Head of caudate nucleus (tissue), 42 donors: ENCODE results near the gene DAAM2.

Experiments
- DNase-seq, 42 donors: peaks; one replicate each; pipeline versions ENCODE4 v3.0.0 to v3.0.0-alpha.2; 2020 to 2021; ENCODE audit warnings: mixed read lengths in 7 of 42
- intact Hi-C: fragments of 100-400 bp; cut with DNase I; formaldehyde crosslinking; loops from one replicate; pipeline ENCODE4 v1.15.0; 2022

The DAAM2 gene

DNA sequence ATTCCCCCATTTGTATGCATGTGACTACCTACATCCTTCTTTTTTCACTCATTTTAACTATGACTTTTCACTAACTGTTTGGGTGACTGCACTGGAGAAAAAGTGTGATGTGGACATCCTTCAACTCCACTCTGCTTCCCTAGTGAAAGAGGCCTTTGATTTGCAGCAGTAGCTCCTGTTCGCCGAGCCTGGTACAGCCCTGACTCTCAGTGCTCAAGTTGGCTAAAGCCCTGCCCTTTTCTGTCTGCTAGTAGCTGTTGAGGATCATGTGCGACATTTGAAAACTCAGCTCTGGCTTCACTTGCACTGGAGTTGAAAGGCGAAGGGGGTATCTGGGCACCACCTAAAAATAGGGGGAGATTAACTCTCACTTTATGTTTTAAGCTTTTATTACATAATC lies 42.1 kb downstream of the DAAM2 start:
- peak in 40 of 42 donors; percentile 29 to 90 (median 69) for DNase-seq
- intact Hi-C loops, result no loop called here

DNA sequence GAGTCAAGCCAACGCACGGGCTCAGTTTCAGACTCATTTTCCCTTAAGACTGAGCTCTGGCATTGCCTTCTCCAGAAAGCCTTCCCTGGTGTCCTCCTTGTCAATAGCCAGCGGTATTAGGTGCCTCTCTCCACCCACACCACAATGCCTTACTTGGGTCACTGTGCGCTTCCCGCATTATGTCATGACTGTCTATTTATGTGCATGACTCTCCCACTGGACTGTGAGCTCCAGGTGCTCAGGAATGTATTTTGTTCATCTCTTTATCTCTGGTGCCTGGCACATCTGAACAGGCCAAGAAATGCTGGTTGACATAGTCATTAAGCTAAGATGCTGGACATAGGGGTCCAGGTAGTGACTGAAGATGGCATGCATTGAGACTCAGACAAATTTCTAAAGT lies 42.7 kb downstream of the DAAM2 start:
- intact Hi-C loops, result no loop called here
- no peak for DNase-seq

DNA sequence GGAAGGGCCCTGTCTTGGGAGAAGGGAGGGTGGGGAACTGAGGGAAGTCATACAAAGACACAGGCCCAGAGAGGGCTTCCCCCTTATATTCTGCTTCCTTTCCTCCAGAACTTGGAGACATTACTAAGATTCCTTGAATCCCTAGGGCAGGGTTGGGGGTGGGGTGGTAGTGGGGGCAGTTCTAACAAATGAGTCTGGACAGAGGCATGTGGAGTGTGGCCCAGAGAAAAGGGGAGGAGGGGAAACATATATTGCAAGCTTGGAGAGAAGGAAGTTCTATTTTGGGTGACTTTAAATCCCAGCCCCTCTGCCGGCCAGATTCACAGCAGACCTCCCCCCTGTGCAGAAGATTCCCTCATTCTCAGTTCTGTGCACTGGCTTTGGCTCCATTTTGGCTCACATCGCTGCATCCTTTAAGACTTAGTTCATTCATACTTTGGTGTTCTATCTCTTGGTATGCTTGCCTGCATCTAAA lies 43.7 kb downstream of the DAAM2 start:
- intact Hi-C loops, result no loop called here
- no peak for DNase-seq

DNA sequence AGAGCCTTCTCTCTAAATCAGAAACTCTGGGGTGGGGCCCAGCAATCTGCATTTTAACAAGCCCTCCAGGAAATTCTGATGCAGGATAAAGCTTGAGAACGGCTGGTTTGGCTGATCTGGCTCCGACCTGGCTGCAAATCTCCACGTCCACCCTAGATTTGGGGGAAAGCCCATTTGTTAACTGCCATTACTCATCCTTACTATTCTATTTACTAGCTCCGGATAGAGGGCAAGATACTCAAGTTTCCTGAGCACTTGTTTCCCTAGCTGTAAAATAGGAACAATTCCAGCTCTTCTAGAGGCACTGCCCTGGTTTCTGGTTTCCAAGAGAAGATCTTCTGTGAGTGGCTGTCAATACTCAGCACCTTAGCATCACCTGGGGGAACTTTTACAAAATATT lies 44.4 kb downstream of the DAAM2 start:
- intact Hi-C loops, result no loop called here
- no peak for DNase-seq

DNA sequence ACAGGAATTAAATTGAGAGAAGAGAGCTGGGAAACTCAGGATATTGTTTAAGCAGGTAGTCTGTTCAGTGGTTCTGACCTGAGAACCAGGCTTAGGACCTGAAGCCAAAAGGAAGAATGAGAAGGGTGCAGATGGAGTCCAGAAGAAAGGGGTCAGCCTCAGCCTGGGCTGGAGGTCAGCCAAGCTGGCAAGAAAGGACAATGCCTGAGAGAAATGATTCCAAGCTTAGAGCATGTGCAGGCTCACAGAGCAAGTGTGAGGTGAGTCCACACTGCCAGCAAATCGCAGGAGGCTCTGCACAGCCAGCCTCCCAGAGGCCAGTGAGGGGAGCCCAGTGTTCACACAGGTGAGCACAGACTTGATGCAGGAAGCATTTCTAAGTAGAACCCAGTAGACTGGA lies 47.3 kb downstream of the DAAM2 start:
- peak in 1 of 42 donors; percentile 45 for DNase-seq
- intact Hi-C loops, result no loop called here

DNA sequence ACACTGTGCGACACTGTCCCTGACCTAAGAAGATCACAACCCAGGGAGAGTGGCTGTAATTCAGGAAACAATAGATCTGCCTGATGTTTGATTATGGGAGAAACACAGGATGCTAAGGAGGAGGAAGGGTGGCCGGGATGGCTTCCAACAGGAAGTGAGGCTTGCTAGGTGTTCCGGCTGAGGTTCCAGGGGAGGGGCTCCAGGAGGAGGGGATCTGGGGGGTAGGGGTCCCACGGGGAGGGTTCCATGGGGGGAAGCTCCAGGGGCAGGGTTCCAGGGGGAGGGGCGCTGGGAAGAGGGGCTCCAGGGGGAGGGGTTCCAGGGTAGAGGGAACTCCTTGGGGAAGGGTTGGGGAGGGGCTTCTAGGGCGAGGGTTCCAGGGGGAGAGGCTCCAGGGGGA lies 48.6 kb downstream of the DAAM2 start:
- no peak for DNase-seq
- intact Hi-C loops, result no loop called here

DNA sequence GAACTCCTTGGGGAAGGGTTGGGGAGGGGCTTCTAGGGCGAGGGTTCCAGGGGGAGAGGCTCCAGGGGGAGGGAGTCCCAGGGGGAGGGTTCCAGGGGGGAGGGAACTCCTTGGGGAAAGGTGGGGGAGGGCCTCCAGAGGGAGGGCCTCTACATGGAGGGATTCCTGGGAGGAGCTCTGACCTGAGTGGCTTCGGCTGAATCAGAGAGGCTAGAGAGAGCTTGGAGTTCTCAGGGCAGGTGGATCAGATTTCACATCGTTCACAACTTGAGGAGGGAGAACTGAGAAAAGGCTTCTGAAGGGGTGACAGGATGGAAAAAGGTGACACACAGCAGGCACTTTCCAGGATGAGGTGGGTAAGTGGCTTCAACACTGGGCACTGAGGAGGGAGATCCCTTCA lies 49.1 kb downstream of the DAAM2 start:
- DNase-seq, result no peak
- intact Hi-C loops, result no loop called here

DNA sequence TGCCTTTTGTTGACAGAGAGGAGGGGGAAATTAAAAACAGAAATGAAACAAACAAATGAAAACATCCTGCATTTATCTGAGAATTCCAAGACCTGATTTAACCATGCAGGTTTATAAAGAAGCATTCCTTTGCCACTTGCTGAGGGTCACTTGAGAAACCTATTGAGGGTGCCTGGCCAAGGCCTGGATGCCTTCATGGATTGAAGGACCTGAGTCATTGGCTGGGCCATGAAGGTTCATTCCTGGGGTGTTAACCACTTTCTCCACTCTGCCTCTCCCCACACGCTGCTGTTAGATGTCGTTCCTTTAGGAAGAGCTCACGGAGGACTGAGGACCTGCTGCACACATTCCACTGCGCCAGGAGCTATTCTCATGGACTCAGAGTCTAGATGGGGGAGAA lies 49.7 kb downstream of the DAAM2 start:
- intact Hi-C loops, result no loop called here
- DNase-seq, result no peak

DNA sequence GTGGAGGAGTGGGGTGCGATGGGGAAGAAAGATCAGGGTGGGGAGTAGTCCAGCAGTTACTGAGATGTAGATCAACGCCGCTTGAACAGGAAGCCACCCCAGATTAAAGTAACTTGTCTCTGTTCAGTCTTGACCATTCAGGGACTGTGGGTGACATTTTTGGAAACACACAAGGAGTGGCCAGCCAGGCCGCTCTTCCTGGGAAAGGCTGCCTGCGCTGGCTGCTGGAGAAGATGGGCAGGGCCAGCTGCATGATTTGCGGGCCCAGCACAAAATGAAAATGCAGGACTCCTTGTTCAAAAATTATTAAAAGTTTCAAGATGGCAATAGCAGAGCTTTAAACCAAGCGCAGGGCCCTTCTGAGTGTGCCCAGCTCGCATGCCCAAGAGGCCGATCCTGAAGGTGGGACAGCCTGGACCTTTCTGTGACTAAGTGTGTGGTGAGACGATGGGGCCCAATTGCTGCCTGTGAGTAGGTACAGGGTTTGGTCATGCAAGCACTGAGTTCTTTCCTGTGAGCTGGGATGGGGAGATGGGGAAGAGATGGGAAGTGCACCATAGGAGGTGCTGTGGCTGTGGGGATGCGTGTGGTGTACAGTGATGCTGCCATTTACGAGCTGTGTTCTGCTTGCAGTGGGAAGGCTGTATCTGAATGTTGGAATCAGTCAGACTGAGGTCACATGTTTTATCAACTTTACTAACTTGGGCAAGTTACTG lies 51.3 kb downstream of the DAAM2 start:
- DNase-seq, result no peak
- intact Hi-C loops, result no loop called here

DNA sequence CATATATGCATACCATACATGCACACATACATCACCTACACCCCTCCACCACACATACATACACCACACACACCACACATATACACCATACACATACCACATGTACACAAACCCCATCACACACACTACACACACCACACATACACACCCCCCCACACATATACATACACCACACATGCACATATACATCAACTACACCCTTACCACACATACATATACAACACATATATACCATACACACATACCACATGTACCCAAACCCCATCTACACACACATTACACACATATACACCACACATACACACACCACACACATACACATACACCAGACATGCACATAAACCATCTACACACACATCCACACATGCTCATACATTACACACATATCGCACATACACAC lies 52.7 kb downstream of the DAAM2 start:
- no peak for DNase-seq
- intact Hi-C loops, result no loop called here

DNA sequence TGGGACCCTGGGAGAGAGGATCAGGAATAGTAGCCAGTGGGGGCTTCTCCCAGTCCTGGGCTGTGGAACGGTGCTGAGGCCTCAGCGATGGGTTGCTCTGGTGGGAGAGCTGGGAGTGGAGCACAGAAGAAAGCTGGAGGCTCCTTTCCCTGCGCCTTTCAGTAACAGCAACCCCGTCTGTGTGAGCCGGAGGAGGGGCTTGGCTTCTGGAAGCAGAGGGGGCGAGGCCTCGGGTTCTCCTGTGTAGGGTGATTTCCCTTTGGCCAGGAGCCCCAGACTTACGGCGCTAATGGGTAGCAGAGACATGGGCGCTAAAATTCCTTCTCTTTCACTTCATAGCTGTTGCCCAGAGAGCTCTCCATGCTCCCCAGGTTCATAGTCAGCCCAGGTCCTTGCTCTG lies 55.0 kb downstream of the DAAM2 start:
- DNase-seq, result peak in 15 of 42 donors; percentile 22 to 75 (median 38)
- intact Hi-C loops, result no loop called here

DNA sequence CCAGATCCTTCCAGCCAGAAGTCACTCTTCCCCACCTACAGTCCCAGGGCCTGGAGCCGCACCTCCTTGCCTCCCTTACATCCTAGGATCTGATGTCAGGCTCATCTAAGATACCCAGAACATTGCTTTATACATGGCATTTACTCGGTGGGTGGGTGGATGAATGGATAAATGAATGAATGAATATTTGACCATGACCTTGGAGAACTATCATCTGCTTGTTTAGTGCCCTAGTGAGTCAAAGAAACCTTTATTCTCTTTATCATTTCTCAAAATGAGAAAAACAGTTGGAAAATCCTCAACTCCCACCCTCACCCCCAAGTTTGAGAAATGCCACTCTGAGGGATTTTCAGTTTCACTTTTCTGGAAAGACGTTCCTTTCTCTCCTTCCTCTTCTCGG lies 56.0 kb downstream of the DAAM2 start:
- DNase-seq, result no peak
- intact Hi-C loops, result no loop called here

DNA sequence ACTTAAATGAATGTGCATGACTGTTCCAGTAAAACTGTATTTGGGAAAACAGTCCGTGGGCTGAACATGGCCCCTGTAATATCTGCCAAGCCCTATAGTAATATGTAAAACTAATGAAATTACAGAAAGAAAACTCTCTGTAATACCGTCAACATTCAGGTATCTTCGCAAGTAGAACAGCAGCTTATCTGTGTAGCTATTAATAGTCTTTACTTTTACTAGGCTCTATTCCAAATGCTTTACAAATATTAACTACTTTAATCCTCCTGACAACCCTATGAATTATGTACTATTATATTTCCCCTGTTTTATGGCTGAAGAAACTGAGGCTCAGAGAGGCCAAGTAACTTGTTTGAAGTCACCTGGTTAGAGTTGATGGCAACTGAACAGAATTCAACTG lies 57.1 kb downstream of the DAAM2 start:
- DNase-seq, result no peak
- intact Hi-C loops, result no loop called here

DNA sequence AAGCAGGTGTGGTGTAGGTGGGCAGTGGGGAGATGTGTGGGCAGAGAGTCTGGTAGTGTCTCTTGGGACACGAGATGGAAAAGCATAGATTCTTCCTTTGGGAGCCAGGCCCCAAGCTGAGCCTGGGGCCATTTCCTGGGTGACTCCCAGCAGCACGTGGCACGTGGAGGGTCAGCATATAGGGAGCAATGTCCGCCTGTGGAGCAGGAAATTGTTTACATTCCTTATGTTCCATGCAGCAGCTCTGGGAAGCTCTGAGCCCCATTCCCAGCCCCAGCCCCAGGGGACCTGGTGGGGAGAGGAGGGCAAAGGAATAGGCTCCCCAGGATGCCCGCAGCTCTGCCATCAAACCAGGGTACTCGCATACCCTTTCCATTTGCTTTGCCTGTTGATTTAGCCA lies 57.6 kb downstream of the DAAM2 start:
- intact Hi-C loops, result no loop called here
- no peak for DNase-seq

DNA sequence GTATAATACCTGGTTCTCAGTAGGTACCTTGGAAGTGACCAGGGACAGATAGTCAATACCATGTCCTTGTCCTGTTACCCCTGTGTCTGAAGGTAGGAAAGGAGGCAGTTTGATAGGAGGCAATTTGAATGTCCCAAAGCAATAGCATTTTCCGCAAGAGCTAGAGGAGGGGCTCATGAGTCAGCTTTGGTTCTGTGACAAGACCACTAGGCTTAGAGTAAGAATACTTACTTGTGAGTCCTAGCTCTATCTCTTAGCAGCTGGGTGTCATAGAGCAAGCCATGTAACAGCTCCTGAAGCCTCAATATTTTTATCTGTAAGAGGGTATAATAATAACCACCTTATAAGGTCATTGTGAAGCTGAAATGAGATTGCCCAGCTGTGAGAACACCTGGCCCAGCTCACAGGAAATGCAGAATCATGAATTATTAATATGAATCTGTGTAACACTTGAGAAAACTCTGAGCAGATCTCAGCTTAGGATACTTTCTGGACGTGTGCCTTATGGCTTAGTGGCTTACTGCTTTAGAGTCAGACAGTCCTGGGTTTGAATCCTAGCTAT lies 58.6 kb downstream of the DAAM2 start:
- no peak for DNase-seq
- intact Hi-C loops, result no loop called here

DNA sequence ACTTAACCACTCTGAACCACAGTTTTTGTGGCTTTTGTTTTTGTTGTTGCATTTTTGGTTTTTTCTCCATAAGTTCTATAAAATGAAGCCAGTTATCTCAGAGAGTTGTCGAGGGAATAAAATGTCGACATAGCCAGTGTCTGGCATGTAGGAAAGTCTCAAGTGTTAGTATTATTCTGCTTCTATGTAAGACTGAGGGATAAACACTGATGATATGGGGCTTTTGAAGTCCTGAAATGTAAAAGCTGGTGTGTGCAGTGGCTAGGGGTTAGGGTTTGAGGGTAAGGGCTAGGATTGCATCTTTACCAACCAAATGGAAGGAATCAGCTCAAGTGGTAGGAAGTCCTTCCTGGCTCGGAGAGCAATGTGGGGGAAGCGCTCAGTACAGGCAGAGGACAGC lies 59.2 kb downstream of the DAAM2 start:
- DNase-seq, result no peak
- intact Hi-C loops, result no loop called here

DNA sequence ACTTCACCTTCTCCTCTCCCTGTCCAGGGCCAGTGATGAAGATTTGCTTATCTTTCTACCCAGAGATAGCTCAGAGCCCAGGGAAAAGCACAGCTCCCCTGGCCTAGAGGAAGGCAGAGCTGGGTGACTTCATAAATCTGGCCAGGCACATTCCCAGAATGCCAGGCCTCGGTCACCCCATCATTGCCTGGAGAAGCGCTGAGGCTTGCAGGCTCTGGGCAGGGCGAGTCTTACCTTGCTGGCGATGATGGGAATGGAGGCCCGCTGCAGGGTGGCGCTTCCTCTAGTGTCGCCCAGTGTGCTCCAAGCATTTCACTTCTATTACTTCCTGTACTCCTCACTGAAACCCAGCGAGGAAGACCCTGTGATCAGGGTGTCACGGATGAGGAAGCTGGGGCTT lies 60.1 kb downstream of the DAAM2 start:
- intact Hi-C loops, result no loop called here
- no peak for DNase-seq

DNA sequence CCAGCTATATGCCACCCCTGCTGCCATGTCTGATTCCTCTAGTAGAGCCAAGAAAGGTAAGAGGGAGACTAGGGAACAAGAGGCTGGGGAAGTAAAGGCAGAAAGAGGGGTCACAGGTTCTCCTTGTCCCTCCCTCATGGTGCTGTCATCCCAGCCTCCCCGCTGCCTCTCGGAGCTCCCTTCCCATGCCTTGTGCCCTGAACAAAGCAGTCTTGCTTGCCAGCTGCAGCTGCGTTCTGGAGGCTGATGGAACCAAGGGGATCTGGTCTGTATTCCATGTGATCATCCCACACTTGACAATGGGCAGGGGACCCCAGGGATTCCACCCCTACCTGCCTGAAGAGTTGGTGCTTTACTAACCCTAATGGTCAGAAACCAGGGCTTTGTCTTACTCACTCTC lies 61.4 kb downstream of the DAAM2 start:
- peak in 41 of 42 donors; percentile 24 to 81 (median 56) for DNase-seq
- intact Hi-C loops, result no loop called here

DNA sequence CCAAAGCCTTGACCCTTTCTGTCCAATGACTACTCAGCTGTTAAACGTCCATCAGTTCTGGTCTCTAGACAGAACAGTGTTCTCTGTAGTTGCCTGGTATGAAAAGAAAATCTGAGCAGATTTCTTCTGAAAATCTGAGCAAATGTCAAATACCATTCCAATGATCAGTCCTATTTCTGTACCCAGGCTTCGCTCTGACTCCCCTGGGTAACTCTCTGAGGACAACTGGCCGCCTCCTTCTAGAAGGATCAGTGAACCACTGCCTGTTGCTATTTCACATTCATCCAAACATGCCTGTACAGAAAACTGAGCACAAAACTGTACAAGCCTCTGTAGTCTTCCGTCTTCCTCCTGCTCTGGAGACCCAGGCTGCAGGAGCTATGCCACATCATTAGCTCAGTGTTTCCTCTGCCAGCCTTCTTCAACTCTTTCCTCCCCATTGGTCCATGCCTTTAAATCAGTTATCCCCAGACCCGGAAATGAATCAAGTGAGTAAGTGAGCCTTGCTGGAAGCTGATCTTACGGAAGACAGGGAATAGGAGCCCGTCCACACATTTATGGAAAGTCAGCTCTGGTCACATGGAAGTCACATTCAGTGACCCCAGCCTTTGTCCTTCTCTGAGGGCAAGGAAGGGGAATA lies 63.3 kb downstream of the DAAM2 start:
- intact Hi-C loops, result no loop called here
- no peak for DNase-seq

DNA sequence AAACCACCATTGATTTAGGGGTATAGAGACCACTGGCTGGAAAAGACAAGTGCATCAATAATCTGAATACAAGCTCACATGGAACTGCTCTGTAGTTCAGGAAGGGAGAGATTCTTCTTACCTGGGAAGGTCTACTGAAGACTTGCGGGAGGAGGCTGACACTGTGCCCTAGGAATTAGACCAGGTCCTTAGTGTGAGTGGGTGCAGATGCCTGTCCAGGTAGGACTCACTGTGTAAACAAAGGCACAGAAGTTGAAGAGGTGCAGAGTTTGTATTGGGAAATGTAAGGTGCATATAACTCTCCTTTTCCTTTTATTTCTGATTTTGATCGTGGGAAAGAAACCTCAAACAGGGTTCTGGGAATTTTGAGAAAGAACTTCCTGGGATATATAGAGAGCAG lies 66.8 kb downstream of the DAAM2 start:
- intact Hi-C loops, result no loop called here
- DNase-seq, result no peak

DNA sequence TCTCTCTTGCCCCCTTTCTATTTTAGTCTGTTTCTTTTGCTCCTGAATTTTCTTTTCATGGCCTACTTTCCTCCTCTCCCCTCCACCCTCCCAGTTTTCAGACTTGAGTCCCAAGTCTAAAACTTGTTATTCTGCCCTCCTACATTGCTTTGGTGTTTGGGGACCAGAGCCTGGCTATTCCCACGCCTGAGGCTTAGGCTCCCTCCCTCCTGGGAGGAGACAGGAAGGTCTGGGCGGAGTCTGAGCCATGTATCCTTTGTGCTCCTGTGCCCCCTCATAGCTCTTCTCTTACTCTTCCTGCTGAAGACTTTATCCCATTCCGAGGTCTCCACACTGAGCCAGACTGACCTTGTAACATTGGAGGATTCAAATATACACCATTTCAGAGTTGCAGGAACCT lies 69.5 kb downstream of the DAAM2 start:
- intact Hi-C loops, result no loop called here

More for the DNA sequence above, 69.5 kb downstream of the DAAM2 start:
- DNase-seq, result no peak
